Nephron (organoid): Measurements from ENCODE around the gene OR5B21.
A peak's percentile ranks its signal among the peaks of the same experiment; 100 is the strongest.

Experiments
- H3K27ac Mint-ChIP-seq, 3 experiments: 2 replicates each; pipeline ENCODE4 v1.8.0; 2020; ENCODE audit warnings: mixed read lengths in 3 of 3, mild to moderate bottlenecking in 2 of 3, moderate library complexity in 1 of 3
- H3K27me3 Mint-ChIP-seq: 2 replicates; pipeline ENCODE4 v1.8.0; 2021; ENCODE audit warnings: low read depth, mild to moderate bottlenecking, moderate library complexity, mixed read lengths
- H3K36me3 Mint-ChIP-seq: 2 replicates; pipeline ENCODE4 v1.8.0; 2020; ENCODE audit warnings: low read depth, mixed read lengths
- H3K4me1 Mint-ChIP-seq: 2 replicates; pipeline ENCODE4 v1.8.0; 2020; ENCODE audit warnings: mixed read lengths
- H3K4me3 Mint-ChIP-seq, 3 experiments: 2 replicates each; pipeline ENCODE4 v1.8.0; 2020; ENCODE audit warnings: mild to moderate bottlenecking in 3 of 3, mixed read lengths in 3 of 3, moderate library complexity in 2 of 3
- H3K9me3 Mint-ChIP-seq: 2 replicates; pipeline ENCODE4 v1.8.0; 2020; ENCODE audit warnings: mixed read lengths
- CTCF ChIP-seq, 3 experiments: fragments of 200-600 bp; sonication (generic); IDR thresholded peaks; one replicate each; pipeline ENCODE4 v1.5.0; 2021; ENCODE audit warnings: antibody characterized with exemption in 3 of 3; ENCODE audit not compliant: unreplicated experiment in 3 of 3

The OR5B21 gene

GRCh38 chr11:58526721-58527120, 18.8 kb upstream of the OR5B21 start:
- Mint-ChIP-seq H3K27me3 (peaks cover 2% of the 10 kb centered on the region), H3K9me3 (peaks cover 5% of the 10 kb centered on the region), H3K27ac (no peak overlapping the region), H3K36me3 (peaks cover 20% of the 10 kb centered on the region), H3K4me3 (no peak overlapping the region), H3K4me1 (peaks cover 11% of the 10 kb centered on the region)
- no peak for TF ChIP-seq CTCF (IDR thresholded peaks at IDR 0.05; ENCODE audit: unreplicated experiment in 3 of 3)

- H3K36me3 Mint-ChIP-seq, result peaks cover 10% of the 10 kb centered on the region
- TF ChIP-seq CTCF (IDR thresholded peaks at IDR 0.05; ENCODE audit: unreplicated experiment in 3 of 3), result no peak
- peaks cover 11% of the 10 kb centered on the region for H3K4me1 Mint-ChIP-seq
- peaks cover 3% of the 10 kb centered on the region for H3K27me3 Mint-ChIP-seq
- H3K4me3 Mint-ChIP-seq, result no peak overlapping the region
- no peaks in the 10 kb centered on the region for H3K9me3 Mint-ChIP-seq
- peak overlapping the region in 2 of 3 experiments; percentile 25 to 84 for H3K27ac Mint-ChIP-seq
Observed at GRCh38 chr11:58525037-58525614, 17.2 kb upstream of the OR5B21 start.

- Mint-ChIP-seq H3K27ac (peak overlapping the region; percentile 34 to 46 (median 42)), H3K9me3 (no peaks in the 10 kb centered on the region), H3K4me3 (peak overlapping the region; percentile 60 to 61 (median 60)), H3K36me3 (peaks cover 5% of the 10 kb centered on the region), H3K4me1 (peaks cover 11% of the 10 kb centered on the region), H3K27me3 (peaks cover 3% of the 10 kb centered on the region)
- peak; percentile 61 to 72 (median 65) for TF ChIP-seq CTCF (IDR thresholded peaks at IDR 0.05; ENCODE audit: unreplicated experiment in 3 of 3)
Observed at GRCh38 chr11:58524232-58525036, 16.5 kb upstream of the OR5B21 start.

GRCh38 chr11:58513747-58514367, 6.0 kb upstream of the OR5B21 start:
- TF ChIP-seq CTCF (IDR thresholded peaks at IDR 0.05; ENCODE audit: unreplicated experiment in 3 of 3), result peak; percentile 65 to 71 (median 66)
- no peaks in the 10 kb centered on the region for H3K9me3 Mint-ChIP-seq
- no peaks in the 10 kb centered on the region for H3K36me3 Mint-ChIP-seq
- no peaks in the 10 kb centered on the region for H3K4me1 Mint-ChIP-seq
- H3K27me3 Mint-ChIP-seq, result peaks cover 7% of the 10 kb centered on the region
- no peak overlapping the region for H3K27ac Mint-ChIP-seq
- H3K4me3 Mint-ChIP-seq, result no peak overlapping the region

- no peak for TF ChIP-seq CTCF (IDR thresholded peaks at IDR 0.05; ENCODE audit: unreplicated experiment in 3 of 3)
- no peaks in the 10 kb centered on the region for H3K4me1 Mint-ChIP-seq
- no peaks in the 10 kb centered on the region for H3K36me3 Mint-ChIP-seq
- no peaks in the 10 kb centered on the region for H3K9me3 Mint-ChIP-seq
- H3K27ac Mint-ChIP-seq, result peak overlapping the region in 1 of 3 experiments; percentile 14
- no peak overlapping the region for H3K4me3 Mint-ChIP-seq
- H3K27me3 Mint-ChIP-seq, result peaks cover 5% of the 10 kb centered on the region
Observed at GRCh38 chr11:58511636-58512035, 3.7 kb upstream of the OR5B21 start.
